Ishikawa (cell line): Measurements from ENCODE around the gene SLC8A1.

ENCODE experiments used
- CEBPB ChIP-seq: IDR thresholded peaks from 2 replicates; pipeline ENCODE4 v1.6.1; 2012
- CREB1 ChIP-seq: IDR thresholded peaks from 2 replicates; pipeline ENCODE4 v1.6.1; 2012; ENCODE audit warnings: low read depth
- EGR1 ChIP-seq: IDR thresholded peaks from 2 replicates; pipeline ENCODE4 v1.6.1; 2012
- EP300 ChIP-seq: IDR thresholded peaks from 2 replicates; pipeline ENCODE4 v1.6.1; 2012; ENCODE audit warnings: borderline replicate concordance
- FOXM1 ChIP-seq: IDR thresholded peaks from 2 replicates; pipeline ENCODE4 v1.6.1; 2012; ENCODE audit warnings: low read depth, borderline replicate concordance
- NFIC ChIP-seq: IDR thresholded peaks from 2 replicates; pipeline ENCODE4 v1.6.1; 2012
- RAD21 ChIP-seq: IDR thresholded peaks from 2 replicates; pipeline ENCODE4 v1.6.1; 2012; ENCODE audit warnings: low read depth
- TAF1 ChIP-seq: IDR thresholded peaks from 2 replicates; pipeline ENCODE4 v1.6.1; 2012; ENCODE audit warnings: low read depth, mild to moderate bottlenecking
- TCF12 ChIP-seq: IDR thresholded peaks from 2 replicates; pipeline ENCODE4 v1.6.1; 2012; ENCODE audit warnings: low read depth
- TEAD4 ChIP-seq: IDR thresholded peaks from 2 replicates; pipeline ENCODE4 v1.6.1; 2012
- USF1 ChIP-seq: IDR thresholded peaks from 2 replicates; pipeline ENCODE4 v1.6.1; 2012
- YY1 ChIP-seq: IDR thresholded peaks from 2 replicates; pipeline ENCODE4 v1.6.1; 2012; ENCODE audit warnings: low read depth
- ZBTB7A ChIP-seq: IDR thresholded peaks from 2 replicates; pipeline ENCODE4 v1.6.1; 2012; ENCODE audit warnings: low read depth
- TF ChIP-seq, protein P1 (sequence below): IDR thresholded peaks from 2 replicates; pipeline ENCODE4 v1.6.1; 2012; ENCODE audit warnings: low read depth, mild to moderate bottlenecking
- TF ChIP-seq, protein P2 (sequence below): IDR thresholded peaks from 2 replicates; pipeline ENCODE4 v1.6.1; 2012

Gene SLC8A1

GRCh38 chr2:40311026-40311425, 140.9 kb downstream of the SLC8A1 start:
- TF ChIP-seq NFIC: no peak
- TF ChIP-seq EGR1: no peak
- no peak for TF ChIP-seq TCF12
- no peak for TF ChIP-seq ZBTB7A
- no peak for TF ChIP-seq YY1
- no peak for TF ChIP-seq EP300
- TF ChIP-seq, protein P1, sequence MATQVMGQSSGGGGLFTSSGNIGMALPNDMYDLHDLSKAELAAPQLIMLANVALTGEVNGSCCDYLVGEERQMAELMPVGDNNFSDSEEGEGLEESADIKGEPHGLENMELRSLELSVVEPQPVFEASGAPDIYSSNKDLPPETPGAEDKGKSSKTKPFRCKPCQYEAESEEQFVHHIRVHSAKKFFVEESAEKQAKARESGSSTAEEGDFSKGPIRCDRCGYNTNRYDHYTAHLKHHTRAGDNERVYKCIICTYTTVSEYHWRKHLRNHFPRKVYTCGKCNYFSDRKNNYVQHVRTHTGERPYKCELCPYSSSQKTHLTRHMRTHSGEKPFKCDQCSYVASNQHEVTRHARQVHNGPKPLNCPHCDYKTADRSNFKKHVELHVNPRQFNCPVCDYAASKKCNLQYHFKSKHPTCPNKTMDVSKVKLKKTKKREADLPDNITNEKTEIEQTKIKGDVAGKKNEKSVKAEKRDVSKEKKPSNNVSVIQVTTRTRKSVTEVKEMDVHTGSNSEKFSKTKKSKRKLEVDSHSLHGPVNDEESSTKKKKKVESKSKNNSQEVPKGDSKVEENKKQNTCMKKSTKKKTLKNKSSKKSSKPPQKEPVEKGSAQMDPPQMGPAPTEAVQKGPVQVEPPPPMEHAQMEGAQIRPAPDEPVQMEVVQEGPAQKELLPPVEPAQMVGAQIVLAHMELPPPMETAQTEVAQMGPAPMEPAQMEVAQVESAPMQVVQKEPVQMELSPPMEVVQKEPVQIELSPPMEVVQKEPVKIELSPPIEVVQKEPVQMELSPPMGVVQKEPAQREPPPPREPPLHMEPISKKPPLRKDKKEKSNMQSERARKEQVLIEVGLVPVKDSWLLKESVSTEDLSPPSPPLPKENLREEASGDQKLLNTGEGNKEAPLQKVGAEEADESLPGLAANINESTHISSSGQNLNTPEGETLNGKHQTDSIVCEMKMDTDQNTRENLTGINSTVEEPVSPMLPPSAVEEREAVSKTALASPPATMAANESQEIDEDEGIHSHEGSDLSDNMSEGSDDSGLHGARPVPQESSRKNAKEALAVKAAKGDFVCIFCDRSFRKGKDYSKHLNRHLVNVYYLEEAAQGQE: no peak
- no peak for TF ChIP-seq TAF1
- no peak for TF ChIP-seq USF1
- TF ChIP-seq FOXM1: no peak
- TF ChIP-seq, protein P2, sequence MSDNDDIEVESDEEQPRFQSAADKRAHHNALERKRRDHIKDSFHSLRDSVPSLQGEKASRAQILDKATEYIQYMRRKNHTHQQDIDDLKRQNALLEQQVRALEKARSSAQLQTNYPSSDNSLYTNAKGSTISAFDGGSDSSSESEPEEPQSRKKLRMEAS: no peak
- TF ChIP-seq TEAD4: no peak
- no peak for TF ChIP-seq CREB1
- TF ChIP-seq RAD21: no peak
- no peak for TF ChIP-seq CEBPB

DNA sequence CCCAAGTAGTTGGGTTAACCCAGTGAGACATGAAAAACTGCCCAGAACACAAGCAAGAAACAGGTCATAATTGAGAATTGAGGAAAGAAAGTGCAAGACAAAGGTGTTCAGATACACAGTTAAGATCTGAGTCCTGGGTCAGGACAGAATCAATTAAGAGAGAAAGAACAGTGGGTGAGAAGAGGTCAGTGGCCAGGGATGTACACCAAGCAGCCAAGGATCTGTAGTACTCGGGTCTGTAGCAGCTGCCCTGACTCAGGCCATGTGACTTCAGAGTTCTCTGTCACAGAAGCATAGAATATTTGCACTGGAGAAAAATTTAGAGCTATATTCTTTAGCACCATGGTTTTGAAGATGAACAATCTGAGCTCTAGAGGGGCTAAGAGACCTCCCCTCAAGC, 141.6 kb downstream of the SLC8A1 start:
- TF ChIP-seq EGR1 (no peak), NFIC (no peak), RAD21 (no peak), ZBTB7A (no peak), TAF1 (no peak), EP300 (no peak), TEAD4 (no peak), YY1 (no peak), TCF12 (no peak), CREB1 (no peak), CEBPB (no peak), FOXM1 (no peak), USF1 (no peak)
- TF ChIP-seq, protein P2: no peak
- TF ChIP-seq, protein P1: no peak

- TF ChIP-seq USF1 (no peak), NFIC (no peak), TCF12 (no peak), YY1 (no peak), TAF1 (no peak), FOXM1 (no peak), RAD21 (no peak), CEBPB (no peak), TEAD4 (no peak), ZBTB7A (no peak), EP300 (no peak), EGR1 (no peak), CREB1 (no peak)
- TF ChIP-seq, protein P1: no peak
- TF ChIP-seq, protein P2: no peak
These were observed 147.6 kb downstream of the SLC8A1 start for GRCh38 chr2:40304340-40304739.

GRCh38 chr2:40303746-40304145, 148.1 kb downstream of the SLC8A1 start:
- no peak for TF ChIP-seq USF1
- no peak for TF ChIP-seq EP300
- TF ChIP-seq TAF1: no peak
- TF ChIP-seq CREB1: no peak
- no peak for TF ChIP-seq RAD21
- TF ChIP-seq FOXM1: no peak
- TF ChIP-seq CEBPB: no peak
- TF ChIP-seq, protein P1: no peak
- TF ChIP-seq YY1: no peak
- TF ChIP-seq, protein P2: no peak
- no peak for TF ChIP-seq EGR1
- TF ChIP-seq NFIC: no peak
- TF ChIP-seq TEAD4: no peak
- no peak for TF ChIP-seq ZBTB7A
- no peak for TF ChIP-seq TCF12
